Activated CD4-positive, CD25-positive, alpha-beta regulatory T cell (primary cell): ENCODE results near the gene ZFYVE28.
"Not testable (repeated sequence)": the region's sequence is repeated elsewhere in the genome, so short reads cannot be mapped to it uniquely, and the experiment has no call there.

Experiments
- DNase-seq, 4 experiments: peaks; one replicate each; lab custom pipeline; 2025; lab: John Stamatoyannopoulos, UW

The ZFYVE28 gene

DNA sequence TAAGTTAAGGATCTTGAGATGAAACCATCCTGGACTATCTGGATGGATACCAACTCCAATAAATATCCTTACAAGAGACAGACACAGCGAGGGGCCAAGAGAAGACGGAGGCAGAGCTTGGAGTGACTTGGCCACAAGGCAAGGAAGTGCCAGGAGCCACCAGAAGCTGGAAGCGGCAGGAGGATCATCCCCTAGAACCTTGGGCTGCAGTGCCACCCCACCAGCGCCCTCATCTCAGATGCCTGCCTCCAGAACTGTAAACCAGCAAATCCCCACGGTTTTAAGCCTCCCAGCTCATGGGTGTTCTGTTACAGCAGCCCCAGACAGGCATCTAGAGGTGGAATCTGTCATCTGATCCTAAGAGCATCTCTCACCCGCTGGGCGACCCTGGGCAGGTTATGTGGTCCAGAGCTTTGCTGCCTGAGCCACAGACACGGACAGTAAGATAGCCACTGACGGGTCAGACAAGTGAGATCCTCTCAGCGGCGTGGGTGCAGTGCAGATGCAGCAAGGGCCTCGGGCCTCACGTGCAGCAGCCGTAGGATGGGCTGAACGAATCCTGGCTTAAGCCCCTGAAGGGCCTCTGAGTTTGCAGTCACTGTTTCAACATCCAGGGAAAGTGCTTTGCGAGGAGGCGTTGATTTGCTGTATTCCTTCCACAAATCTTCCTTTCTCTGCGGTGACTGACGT, 131.4 kb downstream of the ZFYVE28 start:
- DNase-seq: no peak

GRCh38 chr4:2285613-2286381, 132.6 kb downstream of the ZFYVE28 start:
- DNase-seq: no peak

DNA sequence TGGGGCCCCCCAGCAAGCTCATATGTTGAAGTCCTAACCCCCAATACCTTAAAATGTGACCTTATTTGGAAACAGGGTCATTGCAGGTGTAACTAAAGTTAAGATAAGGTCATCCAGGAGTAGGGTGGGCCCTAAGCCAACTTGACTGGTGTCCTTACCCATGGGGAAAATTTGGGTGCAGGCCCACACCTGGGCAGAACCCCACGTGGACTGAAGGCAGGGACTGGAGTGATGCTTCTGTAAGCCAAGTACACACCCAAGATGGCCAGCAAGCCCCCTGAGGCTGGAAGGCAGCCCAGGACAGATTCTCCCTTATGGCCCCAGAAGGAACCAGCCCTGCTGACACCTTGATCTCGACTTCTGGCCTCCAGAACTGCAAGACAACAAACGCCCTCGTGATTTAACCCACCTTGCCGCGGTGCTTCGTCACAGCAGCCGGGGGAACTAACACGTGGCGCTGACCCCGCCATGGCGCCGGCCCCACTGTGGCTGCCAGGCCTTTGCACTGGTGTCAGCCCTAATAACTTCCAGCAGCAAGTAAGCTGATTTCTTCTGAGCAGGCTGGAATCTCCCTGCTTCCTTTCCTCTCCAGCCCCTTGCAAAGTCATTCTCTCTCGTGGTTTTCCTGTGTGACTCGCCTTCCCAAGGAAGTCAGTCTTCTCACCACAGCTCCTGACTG, 133.4 kb downstream of the ZFYVE28 start:
- DNase-seq: no peak

GRCh38 chr4:2284161-2284933, 134.1 kb downstream of the ZFYVE28 start:
- no peak for DNase-seq

DNA sequence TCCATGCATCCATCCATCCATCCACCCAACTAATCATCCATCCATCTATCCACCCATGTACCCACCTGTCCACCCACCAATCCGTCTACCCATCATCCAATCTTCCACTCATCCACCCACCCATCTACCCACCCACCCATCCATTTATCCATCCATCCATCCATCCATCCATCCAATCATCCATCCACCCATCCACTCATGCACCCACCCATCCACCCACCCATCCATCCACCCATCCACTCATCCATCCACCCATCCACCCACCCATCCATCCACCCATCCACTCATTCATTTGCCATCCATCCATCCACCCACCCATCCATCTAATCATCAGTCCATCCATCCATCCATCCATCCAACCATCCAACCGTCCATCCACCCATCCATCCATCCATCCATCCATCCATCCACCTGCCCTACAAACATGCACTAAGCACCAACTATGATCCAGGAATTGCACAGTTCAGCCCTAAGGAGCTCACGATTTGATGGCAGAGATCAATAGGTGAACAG, 135.2 kb downstream of the ZFYVE28 start:
- DNase-seq: no peak

GRCh38 chr4:2281575-2282343, 136.7 kb downstream of the ZFYVE28 start:
- DNase-seq: peak in 3 of 4 experiments; percentile 17 to 71 (median 69)

GRCh38 chr4:2280531-2281300, 137.7 kb downstream of the ZFYVE28 start:
- DNase-seq: no peak

DNA sequence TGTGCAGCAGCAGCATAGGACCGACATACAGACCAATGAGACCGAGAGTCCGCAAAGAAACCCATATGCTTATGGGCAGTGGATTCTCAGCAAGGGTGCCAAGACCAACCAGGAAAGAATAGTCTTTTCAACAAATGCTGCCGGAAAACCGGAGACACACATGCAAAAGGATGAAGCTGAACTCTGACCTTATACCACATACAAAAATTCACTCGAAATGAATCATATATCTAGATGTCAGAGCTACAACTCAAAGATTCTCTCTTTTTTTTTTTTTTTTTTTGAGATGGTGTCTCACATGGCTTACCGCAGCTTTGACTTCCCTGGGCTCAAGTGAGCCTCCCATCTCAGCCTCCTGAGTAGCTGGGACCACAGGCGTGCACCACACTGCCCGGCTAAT, 140.5 kb downstream of the ZFYVE28 start:
- DNase-seq: no peak

- no peak for DNase-seq
Observed at GRCh38 chr4:2276581-2277325, 141.7 kb downstream of the ZFYVE28 start.

GRCh38 chr4:2275546-2276251, 142.7 kb downstream of the ZFYVE28 start:
- no peak for DNase-seq

DNA sequence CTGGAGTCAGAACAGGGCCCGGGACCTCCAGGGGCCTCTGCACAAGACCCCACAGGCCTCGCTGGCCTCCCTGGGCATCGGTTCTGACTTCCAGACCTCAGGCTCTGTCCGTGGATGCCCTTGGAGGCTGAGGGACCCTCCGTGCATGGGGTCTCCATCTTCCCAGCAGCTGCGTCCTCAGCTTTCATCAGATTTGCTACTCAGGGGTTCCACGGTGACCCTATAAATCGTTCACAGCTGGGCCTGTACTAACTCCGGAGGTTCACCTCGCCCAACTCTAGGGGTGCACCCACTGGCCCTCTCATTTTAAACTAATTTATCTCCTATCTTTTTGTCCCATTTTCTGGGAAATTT, 143.4 kb downstream of the ZFYVE28 start:
- not testable (repeated sequence) for DNase-seq

DNA sequence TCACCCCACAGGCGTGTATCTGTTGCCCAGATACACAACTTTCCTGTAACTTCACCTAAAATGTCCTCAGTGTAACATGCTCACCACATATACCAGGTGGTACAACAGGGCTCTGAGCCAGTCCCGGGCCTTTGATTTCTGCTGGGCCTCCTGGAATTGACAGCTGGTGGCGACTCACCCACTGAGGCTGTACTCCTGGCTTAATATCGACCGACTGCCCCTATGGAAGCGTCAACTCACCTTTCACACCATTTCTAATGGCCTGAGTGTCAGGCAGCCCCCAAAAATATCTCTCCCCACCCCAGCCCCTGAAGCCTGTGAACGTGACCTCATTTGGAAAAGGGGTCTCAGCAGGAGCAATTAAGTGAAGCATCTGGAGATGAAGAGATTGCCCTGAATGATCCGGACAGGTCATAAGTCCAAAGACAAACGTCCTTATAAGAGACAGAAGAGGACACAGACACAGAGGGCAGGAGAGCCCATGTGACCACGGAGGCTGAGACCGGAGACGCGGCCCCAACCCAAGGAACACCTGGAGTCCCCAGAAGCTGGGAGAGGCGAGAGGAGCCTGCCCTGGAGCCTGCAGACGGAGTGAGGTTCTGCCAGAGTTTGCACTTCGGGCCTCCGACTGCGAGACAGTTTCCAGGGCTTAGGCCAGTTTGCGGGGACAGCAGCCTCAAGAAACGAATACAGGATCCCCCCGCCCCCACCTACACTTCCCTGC, 144.0 kb downstream of the ZFYVE28 start:
- DNase-seq: no peak

DNA sequence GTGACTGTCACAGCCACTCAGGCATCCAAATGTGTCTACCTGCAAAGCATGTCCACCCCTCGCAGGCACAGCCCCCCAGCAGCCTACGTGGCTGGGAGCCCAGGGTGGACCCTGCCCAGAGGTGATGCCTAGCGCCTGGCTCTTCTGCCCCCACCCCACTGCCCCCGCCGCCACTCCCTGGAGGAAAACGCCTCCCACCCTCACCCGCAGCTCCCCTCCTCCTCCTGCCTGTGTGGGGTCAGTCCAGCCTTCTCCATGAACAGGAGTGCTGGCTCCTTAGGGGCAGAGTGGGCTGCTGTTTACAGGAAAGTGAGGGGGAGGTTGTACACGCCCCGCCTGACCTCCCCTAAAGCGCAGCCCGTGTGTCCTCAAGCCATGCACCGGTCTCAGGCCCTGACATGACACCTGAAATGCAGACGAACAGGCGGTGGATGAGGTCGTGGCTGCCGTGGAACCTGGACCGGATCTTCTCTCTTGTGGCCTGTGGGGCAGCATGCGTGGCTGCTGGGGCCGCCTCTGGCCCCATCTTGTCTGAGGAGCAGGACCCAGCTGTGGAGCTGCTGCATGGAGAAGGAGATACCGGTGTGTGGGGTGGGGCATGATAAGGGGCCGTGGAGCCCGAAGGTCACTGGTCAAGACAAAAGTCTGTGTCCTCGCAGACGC, 144.7 kb downstream of the ZFYVE28 start:
- no peak for DNase-seq

DNA sequence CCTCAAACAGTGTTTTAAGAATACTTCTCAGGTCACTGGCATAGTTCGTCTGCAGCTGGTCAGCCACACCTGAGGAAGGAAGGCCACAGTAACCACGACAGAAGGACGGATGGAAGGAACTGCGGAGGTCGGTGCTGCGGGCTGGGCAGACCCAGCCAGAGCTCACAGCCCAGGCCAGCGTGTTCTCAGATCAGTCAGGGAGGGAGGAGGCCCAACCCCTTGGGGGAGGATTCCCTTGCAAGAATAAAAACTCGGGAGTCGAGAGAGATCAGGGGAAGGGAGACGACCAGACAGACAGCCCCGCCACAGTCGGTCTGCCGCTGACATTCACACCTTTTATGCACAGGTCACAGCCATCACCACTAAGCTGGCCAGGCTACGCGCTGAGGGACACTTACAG, 145.2 kb downstream of the ZFYVE28 start:
- DNase-seq: no peak

GRCh38 chr4:2272828-2273120, 145.7 kb downstream of the ZFYVE28 start:
- DNase-seq: no peak

DNA sequence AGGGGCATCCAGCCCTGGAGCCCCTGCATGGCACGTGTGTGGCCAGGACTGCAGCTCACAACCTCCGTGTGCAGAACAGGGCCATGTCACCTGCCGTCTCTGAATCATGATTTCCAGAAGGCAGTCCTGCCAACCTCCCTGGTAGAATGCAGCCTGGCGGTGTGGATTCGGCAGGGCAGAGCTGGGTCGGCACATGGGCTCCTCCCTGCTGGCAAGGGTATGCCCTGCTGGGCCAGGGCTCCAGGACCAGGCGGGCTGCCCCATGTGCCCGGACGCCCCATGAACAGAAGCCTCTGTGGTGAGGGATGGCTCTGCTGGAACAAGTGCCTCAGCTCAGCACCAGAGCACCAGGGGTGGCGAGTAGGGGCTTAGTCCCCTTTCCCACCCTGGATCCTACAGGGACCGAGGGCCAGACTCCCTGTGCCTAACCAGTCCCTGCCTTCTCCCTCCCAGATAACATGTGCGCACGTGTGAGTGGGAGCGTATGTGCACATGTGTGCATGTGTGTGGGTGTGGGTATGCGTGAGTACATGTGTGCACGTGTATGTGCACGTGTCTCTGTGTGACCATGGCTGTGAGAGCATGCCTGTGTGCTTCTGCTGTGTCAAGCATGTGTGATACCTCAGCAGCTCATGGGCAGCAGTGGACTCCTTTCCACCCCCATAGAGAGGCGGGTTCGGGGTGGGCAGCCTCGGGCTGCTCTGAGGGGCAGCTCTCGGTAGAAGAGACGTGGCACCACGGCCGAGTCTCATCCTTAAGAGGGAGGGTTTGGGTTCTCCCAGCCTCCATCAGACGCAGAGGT, 146.2 kb downstream of the ZFYVE28 start:
- DNase-seq: no peak

DNA sequence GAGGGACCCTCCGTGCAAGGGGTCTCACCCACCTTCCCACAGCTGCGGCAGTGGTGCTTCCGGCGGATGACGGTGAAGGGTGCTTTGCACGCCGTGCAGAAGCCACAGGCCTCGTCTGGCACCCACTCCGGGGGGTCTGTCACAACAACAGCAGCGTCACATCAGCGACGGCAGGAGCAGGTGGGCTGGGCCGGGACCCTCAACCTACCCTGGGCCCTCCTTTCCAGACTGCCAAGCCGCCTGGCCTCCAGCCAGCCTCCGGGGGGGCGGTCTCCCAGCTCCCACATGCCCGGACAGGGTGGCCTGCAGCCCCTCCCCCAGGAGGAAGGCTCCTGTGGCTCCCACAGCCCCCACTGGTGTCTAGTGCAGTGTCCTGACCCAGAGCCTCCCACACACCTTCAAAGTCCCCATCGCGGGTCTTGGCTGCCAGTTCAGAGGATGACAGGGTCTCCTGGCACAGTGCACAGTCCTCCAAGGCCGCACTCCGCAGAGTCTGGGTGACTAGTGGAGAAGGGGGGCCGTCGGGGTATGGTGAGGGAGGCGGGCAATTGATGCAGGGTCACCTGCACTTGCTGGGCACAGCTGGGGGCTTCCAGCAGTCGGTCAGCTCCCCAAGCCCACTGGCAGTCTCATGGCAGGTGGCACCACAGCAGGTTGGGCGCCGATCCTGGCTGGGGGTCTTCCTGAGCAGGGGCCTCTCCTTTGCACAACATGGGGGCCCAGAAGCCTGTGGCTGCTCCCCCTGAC, 147.0 kb downstream of the ZFYVE28 start:
- no peak for DNase-seq
